Measurements from ENCODE around the gene ZNF19. TPM values are rescaled to one million over a fixed set of nuclear protein-coding genes. Genes with fewer than 3 reads are reported as not detected.

Gene ZNF19
- total RNA-seq, 1 experiment from 2014 or later: 4.7 TPM

GRCh38 chr16:71428385-71428784, 60.7 kb downstream of the ZNF19 start:
- H2BK15ac ChIP-seq (ENCODE audit: low read depth, low read length): no peak overlapping the region
- no peak overlapping the region for H4K5ac ChIP-seq (ENCODE audit: insufficient read length, low read depth, low read length)
- no peak overlapping the region for H4K8ac ChIP-seq (replicated peaks; ENCODE audit: insufficient read length, low read depth, low read length)
- H3K4ac ChIP-seq (ENCODE audit: low read depth, low read length): no peak overlapping the region
- no peak overlapping the region for H2BK20ac ChIP-seq (ENCODE audit: low read depth, low read length, poor library complexity, severe bottlenecking)
- H3K4me1 ChIP-seq (ENCODE audit: insufficient read depth, low read length): no peaks in the 10 kb centered on the region
- no peaks in the 10 kb centered on the region for H3K79me2 ChIP-seq (ENCODE audit: insufficient read depth, low read length)
- H3K27ac ChIP-seq (ENCODE audit: insufficient read length, low read depth, low read length): no peak overlapping the region
- H4K20me1 ChIP-seq (ENCODE audit: control insufficient read depth, insufficient read depth, insufficient read length): no peaks in the 10 kb centered on the region
- no peak overlapping the region for H2BK120ac ChIP-seq (ENCODE audit: low read depth, low read length, poor library complexity, severe bottlenecking)
- H3K27ac Mint-ChIP-seq: no peak overlapping the region
- no peak overlapping the region for H2AFZ ChIP-seq (ENCODE audit: low read length)
- H3K27me3 Mint-ChIP-seq (ENCODE audit: low read depth): peaks cover 57% of the 10 kb centered on the region
- no peak overlapping the region for H3K4me3 Mint-ChIP-seq
- no peaks in the 10 kb centered on the region for H3K9me3 ChIP-seq (ENCODE audit: control insufficient read depth, low read depth, low read length)
- H3K18ac ChIP-seq (ENCODE audit: insufficient read length, low read depth, low read length): no peak overlapping the region
- TF ChIP-seq, protein P1, sequence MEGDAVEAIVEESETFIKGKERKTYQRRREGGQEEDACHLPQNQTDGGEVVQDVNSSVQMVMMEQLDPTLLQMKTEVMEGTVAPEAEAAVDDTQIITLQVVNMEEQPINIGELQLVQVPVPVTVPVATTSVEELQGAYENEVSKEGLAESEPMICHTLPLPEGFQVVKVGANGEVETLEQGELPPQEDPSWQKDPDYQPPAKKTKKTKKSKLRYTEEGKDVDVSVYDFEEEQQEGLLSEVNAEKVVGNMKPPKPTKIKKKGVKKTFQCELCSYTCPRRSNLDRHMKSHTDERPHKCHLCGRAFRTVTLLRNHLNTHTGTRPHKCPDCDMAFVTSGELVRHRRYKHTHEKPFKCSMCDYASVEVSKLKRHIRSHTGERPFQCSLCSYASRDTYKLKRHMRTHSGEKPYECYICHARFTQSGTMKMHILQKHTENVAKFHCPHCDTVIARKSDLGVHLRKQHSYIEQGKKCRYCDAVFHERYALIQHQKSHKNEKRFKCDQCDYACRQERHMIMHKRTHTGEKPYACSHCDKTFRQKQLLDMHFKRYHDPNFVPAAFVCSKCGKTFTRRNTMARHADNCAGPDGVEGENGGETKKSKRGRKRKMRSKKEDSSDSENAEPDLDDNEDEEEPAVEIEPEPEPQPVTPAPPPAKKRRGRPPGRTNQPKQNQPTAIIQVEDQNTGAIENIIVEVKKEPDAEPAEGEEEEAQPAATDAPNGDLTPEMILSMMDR (conservative IDR thresholded peaks at IDR 0.05): no peak
- H3K9ac ChIP-seq (ENCODE audit: extremely low read depth, insufficient read length, low read length): no peak overlapping the region
- H2AK5ac ChIP-seq (ENCODE audit: insufficient read length, low read length): no peak overlapping the region
- no peak overlapping the region for H2BK12ac ChIP-seq (ENCODE audit: insufficient read length, low read depth, low read length)
- H3K4me2 ChIP-seq (ENCODE audit: insufficient read depth, insufficient read length, low read length): no peak overlapping the region
- no peak overlapping the region for H3K23ac ChIP-seq (ENCODE audit: insufficient read length, low read depth, low read length)
- peaks cover 0 to 4% of the 10 kb centered on the region in 2 experiments; a peak in 2 of 5 replicates for H3K9me3 Mint-ChIP-seq
- H3K36me3 Mint-ChIP-seq (ENCODE audit: insufficient read depth in 1 of 3, low read depth in 3 of 3): peaks cover 0 to 2% (median 0%) of the 10 kb centered on the region in 3 experiments; a peak in 1 of 7 replicates
- no peak overlapping the region for H4K91ac ChIP-seq (ENCODE audit: insufficient read length, low read depth, low read length)
- H3K79me1 ChIP-seq (ENCODE audit: insufficient read depth, low read depth, low read length, poor library complexity, severe bottlenecking): no peaks in the 10 kb centered on the region
- H3T11ph ChIP-seq (ENCODE audit: low read length): no peak overlapping the region
- H3K27me3 ChIP-seq (ENCODE audit: insufficient read depth, low read length): no peaks in the 10 kb centered on the region
- DNase-seq: no peak
- no peak overlapping the region for H3K14ac ChIP-seq (ENCODE audit: insufficient read depth, low read length)
- no peak overlapping the region for H3K56ac ChIP-seq (ENCODE audit: insufficient read length, low read depth, low read length)
- peaks cover 15 to 19% of the 10 kb centered on the region in 2 experiments for H3K4me1 Mint-ChIP-seq
- H3K23me2 ChIP-seq (ENCODE audit: insufficient read length, low read depth, low read length, poor library complexity, severe bottlenecking): no peaks in the 10 kb centered on the region
- no peak overlapping the region for H2BK5ac ChIP-seq (ENCODE audit: insufficient read length, low read length)

Measured in H9 (cell line).